Central memory CD4-positive, alpha-beta T cell (primary cell): ENCODE results near the gene KCNMB2.

ENCODE experiments used
- DNase-seq: peaks from one replicate; pipeline ENCODE4 v3.0.0; 2022

KCNMB2 gene

GRCh38 chr3:178663201-178663934 lies 127.1 kb downstream of the KCNMB2 start:
- no peak for DNase-seq

GRCh38 chr3:178665747-178666146 lies 129.5 kb downstream of the KCNMB2 start:
- no peak for DNase-seq

GRCh38 chr3:178669022-178669601 lies 132.9 kb downstream of the KCNMB2 start:
- DNase-seq: no peak

GRCh38 chr3:178669758-178670157 lies 133.5 kb downstream of the KCNMB2 start:
- DNase-seq: no peak

- no peak for DNase-seq
Measured at GRCh38 chr3:178671377-178671776, 135.1 kb downstream of the KCNMB2 start.

GRCh38 chr3:178671791-178672190 lies 135.6 kb downstream of the KCNMB2 start:
- DNase-seq: no peak

- no peak for DNase-seq
Measured at GRCh38 chr3:178672275-178672674, 136.0 kb downstream of the KCNMB2 start.

GRCh38 chr3:178673529-178673928 lies 137.3 kb downstream of the KCNMB2 start:
- DNase-seq: no peak

- DNase-seq: no peak
Measured at GRCh38 chr3:178676077-178676476, 139.8 kb downstream of the KCNMB2 start.

- no peak for DNase-seq
Measured at GRCh38 chr3:178676942-178677790, 140.9 kb downstream of the KCNMB2 start.

GRCh38 chr3:178677961-178678360 lies 141.7 kb downstream of the KCNMB2 start:
- DNase-seq: no peak

GRCh38 chr3:178680037-178680436 lies 143.8 kb downstream of the KCNMB2 start:
- DNase-seq: no peak

GRCh38 chr3:178680489-178680888 lies 144.3 kb downstream of the KCNMB2 start:
- no peak for DNase-seq

GRCh38 chr3:178684881-178685590 lies 148.8 kb downstream of the KCNMB2 start:
- DNase-seq: no peak

- DNase-seq: no peak
Measured at GRCh38 chr3:178685591-178685906, 149.3 kb downstream of the KCNMB2 start.

GRCh38 chr3:178686826-178687225 lies 150.6 kb downstream of the KCNMB2 start:
- no peak for DNase-seq

- DNase-seq: no peak
Measured at GRCh38 chr3:178690571-178690970, 154.3 kb downstream of the KCNMB2 start.

- no peak for DNase-seq
Measured at GRCh38 chr3:178699364-178699763, 163.1 kb downstream of the KCNMB2 start.

GRCh38 chr3:178699810-178700209 lies 163.6 kb downstream of the KCNMB2 start:
- no peak for DNase-seq

GRCh38 chr3:178703268-178703975 lies 167.2 kb downstream of the KCNMB2 start:
- DNase-seq: no peak

- no peak for DNase-seq
Measured at GRCh38 chr3:178705925-178706324, 169.7 kb downstream of the KCNMB2 start.

GRCh38 chr3:178706411-178706810 lies 170.2 kb downstream of the KCNMB2 start:
- no peak for DNase-seq
